Measurements from ENCODE around the gene ADSS1.

Gene ADSS1

DNA sequence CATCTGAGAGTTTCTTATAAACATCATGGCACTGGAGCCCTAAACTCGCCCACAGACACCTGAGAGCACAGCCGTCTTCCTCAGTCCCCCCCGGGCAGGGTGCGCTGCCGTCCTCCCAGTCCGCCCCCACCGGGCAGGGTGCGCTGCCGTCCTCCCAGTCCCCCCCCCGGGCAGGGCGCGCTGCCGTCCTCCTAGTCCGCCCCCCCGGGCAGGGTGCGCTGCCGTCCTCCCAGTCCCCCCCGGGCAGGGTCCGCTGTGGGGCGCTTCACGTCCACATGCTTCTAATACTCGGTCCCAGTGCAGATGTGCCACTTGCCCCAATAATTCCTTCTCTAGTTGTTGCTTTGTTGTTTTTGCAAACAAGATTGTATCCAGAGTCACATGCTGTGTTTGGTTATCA, 6.9 kb upstream of the ADSS1 start:
- TF ChIP-seq, protein P1, sequence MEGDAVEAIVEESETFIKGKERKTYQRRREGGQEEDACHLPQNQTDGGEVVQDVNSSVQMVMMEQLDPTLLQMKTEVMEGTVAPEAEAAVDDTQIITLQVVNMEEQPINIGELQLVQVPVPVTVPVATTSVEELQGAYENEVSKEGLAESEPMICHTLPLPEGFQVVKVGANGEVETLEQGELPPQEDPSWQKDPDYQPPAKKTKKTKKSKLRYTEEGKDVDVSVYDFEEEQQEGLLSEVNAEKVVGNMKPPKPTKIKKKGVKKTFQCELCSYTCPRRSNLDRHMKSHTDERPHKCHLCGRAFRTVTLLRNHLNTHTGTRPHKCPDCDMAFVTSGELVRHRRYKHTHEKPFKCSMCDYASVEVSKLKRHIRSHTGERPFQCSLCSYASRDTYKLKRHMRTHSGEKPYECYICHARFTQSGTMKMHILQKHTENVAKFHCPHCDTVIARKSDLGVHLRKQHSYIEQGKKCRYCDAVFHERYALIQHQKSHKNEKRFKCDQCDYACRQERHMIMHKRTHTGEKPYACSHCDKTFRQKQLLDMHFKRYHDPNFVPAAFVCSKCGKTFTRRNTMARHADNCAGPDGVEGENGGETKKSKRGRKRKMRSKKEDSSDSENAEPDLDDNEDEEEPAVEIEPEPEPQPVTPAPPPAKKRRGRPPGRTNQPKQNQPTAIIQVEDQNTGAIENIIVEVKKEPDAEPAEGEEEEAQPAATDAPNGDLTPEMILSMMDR (IDR thresholded peaks at IDR 0.05; ENCODE audit: low read depth, low read length), result no peak

DNA sequence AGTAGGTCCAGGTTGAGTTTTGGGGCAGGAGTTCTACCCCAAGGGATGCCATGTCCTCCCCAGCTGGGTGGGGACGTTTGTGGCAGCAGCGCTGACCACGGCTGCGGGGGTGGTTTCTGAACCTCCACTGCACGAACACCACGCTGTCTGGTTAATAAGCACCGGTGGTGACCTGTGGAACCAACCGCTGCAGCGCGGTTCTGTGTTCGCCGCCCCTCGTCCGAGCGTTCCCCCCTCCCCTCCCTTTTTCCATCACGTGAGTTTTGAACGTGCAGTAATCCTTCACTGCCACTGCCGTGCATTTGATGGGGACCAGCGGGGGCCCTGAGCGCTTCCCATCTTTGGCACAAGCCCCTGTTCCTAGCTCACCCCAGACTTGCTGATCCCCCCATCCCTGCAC, 6.4 kb upstream of the ADSS1 start:
- no peak overlapping the region for H3K4me3 ChIP-seq (replicated peaks in 1 of 2; ENCODE audit: low read depth in 2 of 2, low read length in 2 of 2)
- TF ChIP-seq, protein P1 (IDR thresholded peaks at IDR 0.05; ENCODE audit: low read depth, low read length), result no peak
- DNase-seq (ENCODE audit: low read depth in 2 of 2), result no peak

More for the DNA sequence above, 6.9 kb upstream of the ADSS1 start:
- H3K4me3 ChIP-seq (replicated peaks in 1 of 2; ENCODE audit: low read depth in 2 of 2, low read length in 2 of 2), result no peak overlapping the region
- DNase-seq (ENCODE audit: low read depth in 2 of 2), result no peak

DNA sequence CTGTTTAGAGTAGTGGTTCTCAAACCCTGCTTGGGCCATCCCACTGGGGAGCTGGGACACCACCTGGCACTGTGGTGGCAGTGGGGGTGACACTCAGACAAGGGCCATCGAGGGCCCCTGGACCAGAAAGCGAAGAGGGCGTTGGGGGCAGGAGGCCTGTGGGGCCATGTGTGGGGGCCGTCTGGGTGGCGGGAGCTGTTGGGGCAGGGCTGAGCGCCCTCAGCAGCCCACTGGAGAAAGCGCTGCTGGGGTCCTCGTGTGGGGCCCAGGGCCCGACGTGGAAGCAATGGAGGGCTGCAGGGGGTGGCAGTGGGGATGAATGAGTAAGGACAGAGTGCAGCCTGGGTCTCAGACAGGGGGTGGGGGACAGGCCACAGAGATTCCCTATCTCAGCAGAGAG, 5.9 kb upstream of the ADSS1 start:
- DNase-seq (ENCODE audit: low read depth in 2 of 2), result no peak
- TF ChIP-seq, protein P1 (IDR thresholded peaks at IDR 0.05; ENCODE audit: low read depth, low read length), result no peak
- no peak overlapping the region for H3K4me3 ChIP-seq (replicated peaks in 1 of 2; ENCODE audit: low read depth in 2 of 2, low read length in 2 of 2)

DNA sequence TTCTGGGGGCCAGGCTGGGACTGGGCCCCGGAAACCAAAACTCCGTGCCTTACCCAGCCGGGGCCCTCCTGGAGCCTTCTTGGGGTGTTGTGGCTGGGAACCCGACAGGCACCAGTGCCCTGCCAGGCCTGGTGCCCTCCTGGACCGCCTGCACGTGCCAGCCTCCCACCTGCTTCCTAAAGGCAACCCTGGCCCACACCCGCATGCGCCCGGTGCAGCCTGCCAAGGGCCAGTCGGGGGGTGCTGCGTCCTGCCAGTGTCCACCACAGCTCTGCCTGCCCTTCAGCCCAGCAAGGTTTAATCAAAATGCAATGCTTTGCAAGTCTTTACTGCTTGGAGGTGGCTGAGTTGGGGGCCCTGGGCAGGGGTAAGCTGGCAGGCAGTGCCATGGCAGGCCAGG, 5.2 kb upstream of the ADSS1 start:
- TF ChIP-seq, protein P1 (IDR thresholded peaks at IDR 0.05; ENCODE audit: low read depth, low read length), result no peak
- no peak overlapping the region for H3K4me3 ChIP-seq (replicated peaks in 1 of 2; ENCODE audit: low read depth in 2 of 2, low read length in 2 of 2)
- DNase-seq (ENCODE audit: low read depth in 2 of 2), result no peak

DNA sequence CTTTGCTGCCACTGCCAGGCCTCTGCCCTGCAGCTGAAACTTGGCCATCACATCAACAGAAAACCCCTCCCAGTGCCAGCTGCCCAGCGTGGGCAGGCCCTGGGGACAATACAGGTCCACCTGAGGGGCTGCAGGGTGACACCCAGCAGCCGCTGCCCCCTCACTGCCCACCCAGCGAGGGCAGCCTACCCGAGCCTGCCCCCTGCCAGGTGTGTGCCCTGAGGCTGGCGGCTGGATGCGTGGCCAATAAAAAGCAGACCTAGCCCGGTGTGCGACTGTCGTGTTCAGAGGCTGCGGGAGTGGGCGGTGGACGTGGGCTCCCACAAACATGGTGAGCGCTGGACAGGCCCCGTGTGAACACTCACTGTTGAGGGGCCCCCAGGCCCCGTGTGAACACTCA, 4.7 kb upstream of the ADSS1 start:
- TF ChIP-seq, protein P1 (IDR thresholded peaks at IDR 0.05; ENCODE audit: low read depth, low read length), result no peak
- no peak for DNase-seq (ENCODE audit: low read depth in 2 of 2)
- H3K4me3 ChIP-seq (replicated peaks in 1 of 2; ENCODE audit: low read depth in 2 of 2, low read length in 2 of 2), result no peak overlapping the region

DNA sequence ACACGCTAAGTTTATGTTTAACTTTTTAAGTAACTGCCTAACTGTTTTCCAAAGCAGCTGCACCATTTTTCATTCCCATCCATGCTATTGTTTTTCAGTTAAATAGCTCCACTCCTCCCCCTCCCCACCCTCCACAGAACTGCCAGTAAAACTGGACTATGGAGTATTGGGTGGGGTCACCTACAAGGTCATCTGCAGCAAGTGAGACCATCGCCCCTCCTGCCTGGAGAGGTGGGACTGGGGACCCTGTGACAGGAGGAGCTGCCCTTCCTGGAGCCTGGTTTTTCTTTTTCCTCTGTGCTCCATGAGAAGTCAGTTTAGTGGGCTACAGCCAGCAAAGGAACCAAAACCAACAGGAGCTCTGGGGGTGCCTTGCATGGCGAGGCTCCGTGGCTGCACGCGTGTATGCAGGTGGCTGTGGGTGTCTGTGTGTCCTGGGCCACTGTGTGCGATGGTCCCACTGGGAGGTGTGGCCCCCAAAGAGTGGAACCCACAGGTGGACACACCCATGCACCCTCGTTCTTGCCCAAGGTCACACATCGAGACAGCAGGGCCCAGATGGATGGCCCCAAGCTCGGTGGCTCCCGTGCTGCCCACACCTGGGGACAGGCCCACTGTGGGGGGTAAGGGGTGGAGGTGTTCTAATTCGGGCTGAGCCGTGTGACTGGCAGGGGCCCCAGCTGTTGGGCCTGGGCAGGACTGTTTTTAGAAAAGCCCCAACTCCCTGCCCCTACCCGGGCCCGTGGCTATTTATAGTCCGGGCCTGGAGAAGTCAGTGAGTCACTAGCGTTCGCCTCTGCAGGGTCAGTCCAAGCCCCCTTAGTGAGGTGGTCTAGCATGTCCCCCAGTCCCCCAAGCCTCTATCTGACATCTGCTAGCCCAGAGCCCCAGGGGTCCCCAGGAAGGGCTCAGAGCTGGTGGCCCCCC, 2.3 kb upstream of the ADSS1 start:
- DNase-seq (ENCODE audit: low read depth in 2 of 2), result peak in 1 of 2 donors; percentile 46
- H3K4me3 ChIP-seq (replicated peaks in 1 of 2; ENCODE audit: low read depth in 2 of 2, low read length in 2 of 2), result no peak overlapping the region
- TF ChIP-seq, protein P1 (IDR thresholded peaks at IDR 0.05; ENCODE audit: low read depth, low read length), result no peak
